HG03457 (cell line): ENCODE measurements around the gene PIAS4.
"Not testable (repeated sequence)": the region's sequence is repeated elsewhere in the genome, so short reads cannot be mapped to it uniquely, and the experiment has no call there.

Experiments used
- ATAC-seq: cut with Tn5 transposase; IDR thresholded peaks from one replicate; pipeline ENCODE4 v1.9.1; 2021; ENCODE audit warnings: moderate number of reproducible peaks; ENCODE audit not compliant: unreplicated experiment

The PIAS4 gene

DNA sequence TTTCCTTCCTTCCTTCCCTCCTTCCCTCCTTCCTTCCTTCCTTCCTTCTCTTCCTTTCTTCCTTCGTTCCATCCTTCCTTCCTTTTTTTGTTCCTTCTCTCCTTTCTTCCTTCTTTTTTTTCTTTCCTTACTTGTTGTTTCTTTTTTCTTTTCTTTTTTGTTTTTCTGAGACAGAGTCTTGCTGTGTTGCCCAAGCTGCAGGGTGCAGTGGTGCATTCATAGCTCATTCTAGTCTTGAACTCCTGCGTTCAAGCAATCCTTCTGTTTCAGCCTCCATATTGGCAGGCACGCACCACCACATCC is 16.8 kb upstream of the PIAS4 start:
- no peak for ATAC-seq

DNA sequence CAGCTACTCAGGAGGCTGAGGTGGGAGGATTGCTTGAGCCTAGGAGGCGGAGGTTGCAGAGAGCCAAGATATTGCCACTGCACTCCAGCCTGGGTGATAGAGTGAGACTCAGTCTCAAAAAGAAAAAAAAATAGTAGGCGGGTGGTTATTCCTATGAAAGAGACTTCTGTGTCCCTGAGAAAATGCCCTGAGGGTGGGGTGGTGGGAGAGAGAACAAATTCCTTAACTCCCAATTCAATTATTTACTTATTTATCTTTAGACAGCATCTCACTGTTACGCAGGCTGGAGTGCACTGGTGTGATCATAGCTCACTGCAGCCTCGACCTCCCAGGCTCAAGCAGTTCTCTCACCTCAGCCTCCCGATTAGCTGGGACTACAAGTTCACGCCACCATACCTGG is 11.9 kb upstream of the PIAS4 start:
- ATAC-seq = no peak

DNA sequence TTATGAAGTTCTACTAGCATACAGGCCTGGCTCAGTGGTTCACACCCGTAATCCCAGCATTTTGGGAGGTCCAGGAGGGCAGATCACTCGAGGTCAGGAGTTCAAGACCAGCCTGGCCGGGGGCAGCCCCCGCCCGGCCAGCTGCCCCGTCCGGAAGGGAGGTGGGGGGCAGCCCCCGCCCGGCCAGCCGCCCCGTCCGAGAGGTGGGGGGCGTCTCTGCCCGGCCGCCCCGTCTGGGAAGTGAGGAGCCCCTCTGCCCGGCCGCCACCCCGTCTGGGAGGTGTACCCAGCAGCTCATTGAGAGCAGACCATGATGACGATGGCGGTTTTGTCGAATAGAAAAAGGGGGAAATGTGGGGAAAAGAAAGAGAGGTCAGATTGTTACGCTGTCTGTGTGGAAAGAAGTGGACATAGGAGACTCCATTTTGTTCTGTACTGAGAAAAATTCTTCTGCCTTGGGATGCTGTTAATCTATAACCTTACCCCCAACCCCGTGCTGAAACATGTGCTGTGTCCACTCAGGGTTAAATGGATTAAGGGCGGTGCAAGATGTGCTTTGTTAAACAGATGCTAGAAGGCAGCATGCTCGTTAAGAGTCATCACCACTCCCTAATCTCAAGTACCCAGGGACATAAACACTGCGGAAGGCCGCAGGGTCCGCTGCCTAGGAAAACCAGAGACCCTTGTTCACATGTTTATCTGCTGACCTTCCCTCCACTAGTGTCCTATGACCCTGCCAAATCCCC is 8.7 kb upstream of the PIAS4 start:
- ATAC-seq = not testable (repeated sequence)

DNA sequence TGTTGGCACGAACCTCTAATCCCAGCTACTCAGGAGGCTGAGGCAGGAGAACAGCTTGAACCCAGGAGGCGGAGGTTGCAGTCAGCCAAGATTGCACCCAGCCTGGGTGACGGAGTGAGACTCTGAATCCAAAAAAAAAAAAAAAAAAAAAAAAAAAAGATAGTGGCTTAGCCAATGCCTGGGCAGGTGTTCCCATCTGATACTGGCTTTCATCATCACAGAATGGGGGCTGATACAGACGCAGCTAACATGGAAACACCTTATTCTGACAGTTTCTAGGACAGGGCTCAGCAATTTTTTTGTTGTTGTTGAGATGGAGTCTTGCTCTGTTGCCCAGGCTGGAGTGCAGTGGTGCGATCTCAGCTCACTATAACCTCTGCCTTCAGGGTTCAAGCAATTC is 6.7 kb upstream of the PIAS4 start:
- not testable (repeated sequence) for ATAC-seq

DNA sequence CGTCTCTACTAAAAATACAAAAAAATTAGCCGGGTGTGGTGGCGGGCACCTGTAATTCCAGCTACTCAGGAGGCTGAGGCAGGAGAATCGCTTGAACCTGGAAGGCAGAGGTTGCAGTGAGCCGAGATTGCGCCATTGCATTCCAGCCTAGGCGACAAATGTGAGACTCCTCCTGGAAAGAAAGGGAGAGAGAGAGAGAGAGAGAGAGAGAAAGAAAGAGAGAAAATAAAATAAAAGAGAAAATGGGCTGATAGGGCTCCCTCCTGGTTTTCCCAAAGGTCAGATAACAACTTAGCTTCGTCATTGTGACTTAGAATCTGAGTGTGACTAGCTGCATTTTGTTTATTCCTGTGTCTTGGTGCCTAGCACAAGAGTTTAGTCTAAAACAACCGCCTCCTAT is 2.1 kb upstream of the PIAS4 start:
- not testable (repeated sequence) for ATAC-seq

DNA sequence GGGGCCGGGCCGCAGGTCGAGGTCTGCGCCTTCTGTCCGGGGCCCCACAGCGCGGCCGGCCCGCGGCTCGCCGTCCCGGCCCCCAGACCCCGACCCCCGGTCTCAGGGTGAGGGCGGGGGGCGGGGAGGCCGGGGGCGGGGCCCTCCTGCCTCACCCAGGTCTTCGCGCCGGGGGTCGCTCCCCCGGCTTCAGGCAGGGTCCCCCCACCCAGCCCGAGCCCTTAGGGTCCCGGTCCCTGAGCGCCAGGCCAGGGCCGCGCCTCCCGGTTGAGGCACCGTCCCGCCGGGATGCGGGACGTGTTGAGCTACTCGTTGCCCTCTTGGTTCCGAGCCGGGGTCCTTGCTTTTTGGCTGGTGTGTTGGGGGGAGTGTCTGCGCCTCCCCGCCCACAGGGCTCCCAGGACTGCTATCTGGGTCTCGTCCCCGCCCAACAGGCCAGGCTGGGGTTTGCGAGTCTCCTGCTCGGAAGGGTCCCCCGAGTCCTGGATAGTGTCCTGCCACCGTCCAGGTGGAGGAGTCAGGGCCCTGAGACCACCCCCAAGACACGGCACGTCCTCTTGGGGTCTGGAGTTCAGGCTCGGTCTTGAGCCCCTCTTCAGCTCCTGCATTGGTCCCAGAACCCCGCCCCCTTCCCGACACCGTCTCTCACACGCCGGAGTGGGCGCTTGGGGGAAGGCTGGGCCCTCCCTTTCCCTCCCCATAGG is 452 bp downstream of the PIAS4 start:
- ATAC-seq = no peak

DNA sequence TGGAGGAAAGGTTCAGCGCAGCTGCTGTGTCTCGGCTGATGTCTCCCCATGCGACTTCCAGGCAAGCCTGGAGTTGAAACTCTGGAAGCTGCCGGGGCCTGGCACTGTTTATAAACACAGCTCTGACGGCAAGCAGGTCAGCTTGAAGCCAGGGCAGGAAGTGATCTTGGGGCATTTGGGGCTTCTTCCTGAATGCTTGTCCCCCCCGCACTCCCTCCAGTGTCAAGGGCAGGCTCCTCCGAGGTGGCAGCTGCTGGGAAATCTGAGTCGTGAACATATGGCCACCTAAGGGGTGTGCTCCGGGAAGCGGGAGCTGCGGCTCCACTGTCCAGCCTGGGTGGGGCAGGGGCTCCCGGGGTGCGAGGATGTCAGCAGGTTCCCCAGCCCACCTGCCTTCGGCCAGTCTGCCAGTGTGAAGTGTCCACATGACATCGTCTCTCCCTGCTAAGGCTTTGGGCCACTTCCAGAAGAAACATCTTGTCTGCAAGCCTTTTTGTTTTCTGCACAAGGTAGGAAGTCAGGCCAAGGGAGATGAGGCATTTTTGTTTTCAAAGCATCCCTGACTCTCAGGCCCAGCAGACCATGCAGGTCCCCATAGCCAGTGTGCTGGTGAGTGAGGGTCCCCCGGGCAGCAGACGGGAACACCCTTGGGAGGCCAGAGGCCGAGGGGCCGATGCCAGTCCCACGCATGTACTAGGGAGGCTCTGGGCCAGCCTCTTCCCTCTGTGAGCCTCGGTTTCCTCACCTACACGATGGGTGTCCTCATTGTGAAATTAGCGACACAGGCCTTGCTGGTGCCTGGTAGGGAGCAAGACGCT is 2.7 kb downstream of the PIAS4 start:
- no peak for ATAC-seq

DNA sequence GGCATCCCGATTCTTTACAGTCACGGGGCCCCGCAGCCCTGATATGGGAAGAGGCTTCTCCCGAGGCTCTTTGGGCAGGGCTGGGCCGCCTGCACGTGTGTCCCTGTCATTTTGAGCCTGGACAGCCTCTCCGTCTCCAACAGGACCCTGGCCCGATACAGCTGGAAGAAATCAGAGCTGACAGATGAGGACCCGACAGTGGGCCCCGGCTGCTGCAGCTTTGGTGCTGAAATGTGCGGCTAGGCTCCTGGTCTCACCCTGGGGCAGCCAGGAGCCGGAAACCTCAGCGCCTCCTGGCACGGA is 3.2 kb downstream of the PIAS4 start:
- no peak for ATAC-seq

DNA sequence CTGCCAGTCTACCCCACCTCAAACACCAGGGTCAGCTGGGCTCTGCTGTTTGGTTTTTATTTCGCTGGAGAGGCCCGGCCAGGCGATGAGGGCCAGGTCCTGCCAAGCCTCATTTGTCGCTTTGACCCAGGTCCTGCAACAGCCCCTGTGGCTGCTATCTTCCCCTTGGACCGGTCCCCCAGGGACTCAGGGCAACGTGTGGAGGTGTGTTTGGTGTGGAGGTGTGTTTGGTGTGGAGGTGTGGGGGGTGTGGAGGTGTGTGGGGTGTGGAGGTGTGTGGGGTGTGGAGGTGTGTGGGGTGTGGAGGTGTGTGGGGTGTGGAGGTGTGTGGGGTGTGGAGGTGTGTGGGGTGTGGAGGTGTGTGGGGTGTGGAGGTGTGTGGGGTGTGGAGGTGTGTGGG is 3.9 kb downstream of the PIAS4 start:
- ATAC-seq = not testable (repeated sequence)

DNA sequence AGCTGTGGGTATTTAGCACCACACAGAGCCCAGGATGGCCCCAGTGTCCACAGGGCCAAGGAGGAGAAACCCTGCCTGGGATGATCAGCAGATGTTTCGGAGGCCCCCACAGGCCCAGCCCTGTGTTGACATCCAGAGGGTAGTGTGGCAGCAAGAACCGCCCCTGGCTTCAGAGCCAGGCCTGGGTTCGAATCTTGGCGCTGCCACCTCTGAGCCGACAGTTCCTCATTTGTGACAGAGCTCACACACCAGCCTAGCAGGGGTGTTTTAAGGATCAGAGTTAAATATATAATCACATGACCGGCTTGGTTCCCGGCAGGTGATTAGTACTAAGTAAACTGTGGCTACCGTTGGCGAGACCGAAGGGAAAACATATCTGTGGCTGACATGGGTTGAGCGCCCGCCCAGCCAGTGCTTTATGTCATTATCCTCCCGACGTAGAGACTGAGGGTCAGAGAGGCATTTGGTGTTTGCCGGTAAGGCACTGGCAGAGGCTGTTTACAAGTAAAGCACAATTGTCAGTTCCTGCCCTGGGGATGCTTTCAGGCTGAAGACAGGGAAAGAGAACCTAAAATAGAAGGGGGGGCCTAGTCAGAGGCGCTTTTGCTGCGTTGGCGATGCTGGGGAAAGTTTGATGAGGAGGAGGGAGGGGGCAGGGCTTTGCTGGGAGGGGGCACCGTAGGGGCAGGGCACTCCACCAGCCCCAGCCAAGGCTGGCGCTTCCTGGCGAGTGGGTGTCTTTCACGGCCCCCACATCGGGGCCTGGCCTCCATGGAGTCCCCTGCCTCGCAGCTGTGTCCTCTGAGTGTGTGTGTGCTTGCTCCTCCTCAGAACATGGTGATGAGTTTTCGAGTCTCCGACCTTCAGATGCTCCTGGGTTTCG is 4.8 kb downstream of the PIAS4 start:
- no peak for ATAC-seq

DNA sequence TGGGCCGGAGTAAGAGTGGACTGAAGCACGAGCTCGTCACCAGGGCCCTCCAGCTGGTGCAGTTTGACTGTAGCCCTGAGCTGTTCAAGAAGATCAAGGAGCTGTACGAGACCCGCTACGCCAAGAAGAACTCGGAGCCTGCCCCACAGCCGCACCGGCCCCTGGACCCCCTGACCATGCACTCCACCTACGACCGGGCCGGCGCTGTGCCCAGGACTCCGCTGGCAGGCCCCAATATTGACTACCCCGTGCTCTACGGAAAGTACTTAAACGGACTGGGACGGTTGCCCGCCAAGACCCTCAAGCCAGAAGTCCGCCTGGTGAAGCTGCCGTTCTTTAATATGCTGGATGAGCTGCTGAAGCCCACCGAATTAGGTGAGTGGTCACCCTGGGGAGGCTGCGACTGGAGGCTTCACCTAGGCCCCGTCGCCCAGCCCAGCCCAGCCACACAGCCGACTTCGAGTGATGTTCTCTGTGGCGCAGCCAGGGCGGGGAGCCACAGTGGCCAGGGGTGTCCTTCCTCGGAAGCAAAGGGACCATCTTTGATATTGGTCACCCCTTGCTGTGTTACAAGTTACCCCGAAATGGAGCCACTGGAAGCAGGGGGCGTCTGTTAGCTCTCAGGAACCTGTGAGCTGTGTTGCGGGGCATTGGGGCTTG is 5.6 kb downstream of the PIAS4 start:
- ATAC-seq = no peak

DNA sequence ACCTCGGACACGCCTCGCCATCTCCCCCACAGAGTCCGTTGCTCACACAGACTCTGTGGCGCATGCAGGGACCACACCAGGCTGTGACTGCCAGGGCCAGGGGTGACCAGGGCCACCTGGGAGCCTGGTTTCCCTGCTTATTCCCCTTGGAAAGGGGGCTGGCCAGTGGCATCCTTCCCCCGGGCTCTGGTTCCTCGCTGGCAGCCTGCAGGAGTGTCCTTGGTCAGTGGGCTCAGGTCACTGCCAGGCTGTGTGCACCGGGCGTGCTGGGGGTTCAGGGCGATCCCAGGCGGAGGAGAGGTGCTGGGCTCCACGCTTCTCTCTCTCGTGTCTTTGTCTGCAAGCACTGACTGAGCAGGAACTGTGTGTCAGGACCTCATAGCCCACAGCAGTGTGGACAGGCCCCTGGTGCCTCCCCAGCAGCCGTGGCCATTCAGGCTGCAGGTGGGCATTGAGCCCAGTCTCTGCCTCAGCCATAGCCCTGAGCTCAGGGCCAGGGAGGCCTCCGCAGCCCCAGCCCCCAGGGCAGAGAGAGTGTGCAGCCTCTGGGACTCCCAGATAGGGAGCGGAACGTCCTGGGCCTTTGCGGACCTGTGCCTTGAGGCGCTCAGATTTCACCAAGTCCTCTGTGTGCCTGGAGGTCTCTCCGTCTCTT is 6.5 kb downstream of the PIAS4 start:
- no peak for ATAC-seq

DNA sequence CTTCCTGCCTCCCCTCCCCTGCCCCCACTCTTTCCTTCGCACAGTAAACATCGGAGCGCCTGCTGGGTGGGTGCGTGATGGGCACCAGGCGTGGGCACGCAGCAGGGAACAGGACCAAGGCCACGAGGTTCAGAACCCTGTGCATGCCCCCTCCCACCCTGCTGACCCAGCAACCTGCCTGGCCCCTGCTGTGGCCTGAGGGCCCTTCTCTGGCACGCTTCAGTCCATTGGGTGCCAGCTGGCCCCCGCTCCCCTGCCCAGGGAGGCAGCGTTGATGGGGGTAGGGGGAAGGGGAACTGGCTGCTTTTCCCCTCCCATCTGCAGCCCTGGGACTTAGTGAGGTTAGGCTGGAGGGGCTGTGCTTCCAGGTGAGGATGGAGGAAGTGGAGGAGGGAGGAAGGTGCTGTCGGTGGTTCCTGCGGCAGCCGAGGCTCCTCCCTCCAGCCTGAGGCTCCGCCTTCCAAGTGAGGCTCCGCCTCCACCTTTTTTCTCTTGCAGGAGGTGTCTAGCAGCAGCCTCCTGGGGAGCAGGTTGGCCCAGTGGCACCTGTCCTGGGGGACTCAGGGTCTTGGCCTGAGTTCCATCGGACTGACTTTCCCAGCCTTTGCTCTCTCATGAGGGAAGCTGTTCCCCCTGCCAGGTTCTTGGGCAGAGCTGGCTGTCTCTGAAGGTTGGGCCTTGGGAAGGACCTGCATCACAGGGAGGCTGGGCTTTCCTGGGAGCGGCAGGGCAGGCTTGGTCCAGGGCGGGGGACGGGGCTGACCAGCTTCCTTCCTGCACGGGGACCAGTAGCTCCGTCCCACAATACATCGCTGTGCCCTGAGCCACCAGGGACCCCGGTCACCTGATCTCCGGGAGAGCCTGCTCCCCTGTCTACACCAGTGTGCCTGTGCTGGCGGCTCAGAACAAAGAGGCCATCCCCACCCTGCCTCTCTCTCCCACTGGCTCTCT is 7.3 kb downstream of the PIAS4 start:
- ATAC-seq = no peak

DNA sequence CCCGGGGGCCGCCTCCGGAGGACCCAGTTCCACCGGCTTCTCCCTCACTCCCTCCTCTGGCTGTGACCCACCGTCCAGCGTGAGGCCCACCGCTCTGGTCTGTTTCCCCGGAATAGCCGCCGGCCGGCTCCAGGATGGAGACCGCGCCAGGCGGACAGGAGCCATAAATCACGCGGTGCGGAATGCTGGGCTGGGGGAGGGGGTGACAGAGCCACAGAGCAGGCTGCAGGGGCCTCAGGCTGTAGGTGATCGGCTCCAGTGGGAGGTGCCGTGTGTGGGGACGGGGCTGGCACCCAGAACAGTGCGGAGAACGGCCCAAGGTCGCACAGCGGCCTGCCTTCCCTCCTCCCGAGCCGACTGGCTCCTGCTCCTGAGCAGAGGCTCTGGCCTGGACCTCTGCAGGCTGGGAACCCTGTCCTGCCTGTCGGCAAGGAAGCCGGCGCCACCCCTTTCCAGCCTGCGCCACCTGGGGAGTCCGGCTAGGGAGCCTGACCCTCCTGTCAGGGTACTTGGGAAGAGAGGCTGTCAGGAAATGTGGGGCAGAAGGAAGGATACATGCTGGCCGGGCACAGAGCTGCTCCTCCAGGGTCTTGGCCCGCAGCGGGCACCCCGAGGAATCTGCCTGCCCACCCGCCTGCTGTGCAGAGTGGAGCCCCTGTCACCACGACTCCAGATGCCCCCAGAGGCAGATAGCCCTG is 8.3 kb downstream of the PIAS4 start:
- no peak for ATAC-seq

DNA sequence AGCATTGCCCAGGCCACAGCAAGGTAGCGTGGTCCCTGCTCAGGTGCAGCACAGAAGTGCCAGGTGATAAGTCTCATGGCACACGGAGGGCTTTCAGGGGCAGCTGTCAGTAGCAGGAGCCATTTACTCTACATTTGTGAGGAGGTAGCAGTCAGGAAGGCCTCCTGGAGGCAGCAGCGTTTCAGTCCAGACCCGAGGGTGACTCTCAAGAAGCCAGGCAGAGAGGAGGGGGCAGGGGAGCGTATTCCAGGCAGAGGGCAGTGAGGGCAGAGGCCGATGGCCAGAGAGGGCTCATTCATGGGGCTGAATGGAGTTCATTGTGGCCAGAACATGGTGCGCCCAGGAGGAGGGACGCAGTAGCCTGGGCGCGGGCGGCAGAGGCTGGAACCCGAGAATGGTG is 8.9 kb downstream of the PIAS4 start:
- no peak for ATAC-seq

DNA sequence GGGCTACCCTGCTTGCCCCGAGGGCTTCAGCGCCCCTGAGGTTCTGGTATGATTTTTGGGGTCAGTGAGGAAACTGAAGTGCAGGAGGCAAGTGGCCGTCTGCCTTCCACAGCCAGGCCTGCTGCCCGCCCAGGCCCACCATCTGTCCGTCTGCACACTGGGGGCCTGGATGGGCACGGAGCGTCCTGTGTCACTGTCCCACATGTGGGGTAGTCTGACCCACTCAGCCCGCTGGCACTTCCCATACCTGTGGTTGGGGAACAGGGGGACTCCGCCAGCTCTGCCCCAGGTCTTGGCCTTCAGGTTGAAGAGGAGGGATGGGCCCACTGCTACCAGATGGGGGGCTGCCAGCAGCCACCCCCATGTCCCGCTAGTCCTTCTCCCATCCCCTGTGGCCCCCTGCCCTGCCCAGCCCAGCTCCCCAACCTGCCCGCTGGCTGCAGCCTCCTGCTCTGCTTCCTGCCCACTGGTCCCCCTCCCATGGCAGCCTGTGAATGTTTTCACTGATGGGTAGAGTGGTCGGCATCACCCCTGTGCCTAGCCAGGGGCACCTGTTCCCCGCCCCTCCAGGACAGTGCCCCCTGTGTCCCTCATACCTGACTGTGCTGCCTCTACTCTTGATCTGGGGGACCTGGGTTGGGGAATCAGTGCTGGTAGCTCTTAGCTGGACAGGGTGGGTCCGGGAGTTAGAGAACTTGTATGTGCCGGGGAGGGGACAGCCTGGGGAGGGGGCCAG is 9.5 kb downstream of the PIAS4 start:
- ATAC-seq = no peak

DNA sequence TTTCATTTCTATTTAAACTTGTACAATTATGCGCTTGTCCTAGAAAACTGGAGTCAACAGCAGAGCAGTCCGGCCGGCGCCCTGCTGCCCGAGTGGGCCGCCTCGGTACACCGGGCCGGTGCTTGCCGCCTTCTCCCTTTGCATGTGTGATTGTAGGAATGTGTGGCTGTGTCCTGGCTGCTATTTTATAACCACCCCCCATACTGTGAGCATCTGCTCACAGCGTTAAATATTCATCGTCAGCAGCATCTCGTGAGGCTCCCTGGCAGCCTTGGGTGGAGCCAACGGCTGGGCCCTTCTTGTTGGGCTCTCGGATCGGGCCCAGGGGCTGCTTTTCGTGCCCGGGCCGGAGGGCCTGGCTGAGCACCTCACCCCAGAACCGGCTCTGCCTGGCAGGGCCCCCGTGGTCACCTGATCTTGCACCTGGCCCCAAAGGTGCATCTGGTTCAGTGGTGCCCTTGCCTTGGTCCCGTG is 10.6 kb downstream of the PIAS4 start:
- no peak for ATAC-seq
